Measurements from ENCODE around the gene CAMTA1. TPM values are rescaled to one million over a fixed set of nuclear protein-coding genes. Genes with fewer than 3 reads are reported as not detected.
A peak's percentile ranks its signal among the peaks of the same experiment; 100 is the strongest.

The CAMTA1 gene
- total RNA-seq, 1 donor, result 56.1 TPM

GRCh38 chr1:7781923-7782495 is 996.8 kb downstream of the CAMTA1 start:
- H3K4me3 ChIP-seq (ENCODE audit: low read depth, low read length), result no peak overlapping the region
- no peak for TF ChIP-seq CTCF (IDR thresholded peaks at IDR 0.05; ENCODE audit: insufficient read depth, low read depth, low read length)
- DNase-seq (ENCODE audit: low read depth), result no peak

- TF ChIP-seq CTCF (IDR thresholded peaks at IDR 0.05; ENCODE audit: insufficient read depth, low read depth, low read length), result no peak
- DNase-seq (ENCODE audit: low read depth), result peak; percentile 55
- peak overlapping the region; percentile 60 for H3K4me3 ChIP-seq (ENCODE audit: low read depth, low read length)
Observed at GRCh38 chr1:7783178-7783711, 998.0 kb downstream of the CAMTA1 start.

- TF ChIP-seq CTCF (IDR thresholded peaks at IDR 0.05; ENCODE audit: insufficient read depth, low read depth, low read length), result no peak
- H3K4me3 ChIP-seq (ENCODE audit: low read depth, low read length), result peak within 1 kb of the TSS; percentile 60
Observed at GRCh38 chr1:7783826-7784491, 998.7 kb downstream of the CAMTA1 start, which contains the start of gene PER3. Gene PER3, plus strand, starts transcription at chr1:7784291. Its CDS starts 587 bp downstream, at chr1:7784878.

GRCh38 chr1:7784492-7785071 is 999.3 kb downstream of the CAMTA1 start:
- TF ChIP-seq CTCF (IDR thresholded peaks at IDR 0.05; ENCODE audit: insufficient read depth, low read depth, low read length), result no peak
- peak overlapping the region; percentile 11 for H3K4me3 ChIP-seq (ENCODE audit: low read depth, low read length)
- DNase-seq (ENCODE audit: low read depth), result no peak

More at GRCh38 chr1:7783826-7784491, 998.7 kb downstream of the CAMTA1 start, which contains the start of gene PER3:
- DNase-seq (ENCODE audit: low read depth), result peak; percentile 98

- H3K4me3 ChIP-seq (ENCODE audit: low read depth, low read length), result no peak overlapping the region
- no peak for DNase-seq (ENCODE audit: low read depth)
- TF ChIP-seq CTCF (IDR thresholded peaks at IDR 0.05; ENCODE audit: insufficient read depth, low read depth, low read length), result no peak
Observed at GRCh38 chr1:7785108-7785507, 999.9 kb downstream of the CAMTA1 start.

- DNase-seq (ENCODE audit: low read depth), result no peak
- H3K4me3 ChIP-seq (ENCODE audit: low read depth, low read length), result no peak overlapping the region
- no peak for TF ChIP-seq CTCF (IDR thresholded peaks at IDR 0.05; ENCODE audit: insufficient read depth, low read depth, low read length)
Observed at GRCh38 chr1:7786795-7787194, 1001.5 kb downstream of the CAMTA1 start.

All from fibroblast of villous mesenchyme (primary cell).